Activated naive CD4-positive, alpha-beta T cell treated with anti-CD3 and anti-CD28 coated beads, Interleukin-2, amount 10 ng/mL, durations not matched to agents 7 days and 5 days (primary cell): ENCODE data around the gene ACVRL1.

Experiments
- CTCF ChIA-PET: fragments of 350-600 bp; sonication (Branson Sonifier 250); formaldehyde crosslinking; loops from one replicate; lab custom pipeline; 2021; ENCODE audit warnings: antibody characterized with exemption; lab: Charles Lee
- DNase-seq: peaks from one replicate; pipeline ENCODE4 v3.0.0-alpha.2; 2020
- H3K27ac Mint-ChIP-seq: one replicate; pipeline ENCODE4 v1.8.0; 2021; ENCODE audit warnings: mild to moderate bottlenecking, moderate library complexity, mixed read lengths
- H3K27me3 Mint-ChIP-seq: one replicate; pipeline ENCODE4 v1.8.0; 2021; ENCODE audit warnings: mild to moderate bottlenecking, mixed read lengths
- H3K36me3 Mint-ChIP-seq: one replicate; pipeline ENCODE4 v1.8.0; 2021; ENCODE audit warnings: mixed read lengths
- H3K4me1 Mint-ChIP-seq: one replicate; pipeline ENCODE4 v1.8.0; 2021; ENCODE audit warnings: mixed read lengths
- H3K4me3 Mint-ChIP-seq: one replicate; pipeline ENCODE4 v1.8.0; 2021; ENCODE audit warnings: mild to moderate bottlenecking, moderate library complexity, mixed read lengths
- H3K9me3 Mint-ChIP-seq: one replicate; pipeline ENCODE4 v1.8.0; 2021; ENCODE audit warnings: mixed read lengths

Gene ACVRL1

GRCh38 chr12:51869496-51869865, 37.8 kb upstream of the ACVRL1 start:
- no peaks in the 10 kb centered on the region for H3K36me3 Mint-ChIP-seq
- no peak overlapping the region for H3K27ac Mint-ChIP-seq
- no peak overlapping the region for H3K4me3 Mint-ChIP-seq
- peaks cover 9% of the 10 kb centered on the region for H3K4me1 Mint-ChIP-seq
- H3K27me3 Mint-ChIP-seq = peaks cover 83% of the 10 kb centered on the region
- DNase-seq = no peak
- no peaks in the 10 kb centered on the region for H3K9me3 Mint-ChIP-seq
- CTCF ChIA-PET = no interaction called here

DNA sequence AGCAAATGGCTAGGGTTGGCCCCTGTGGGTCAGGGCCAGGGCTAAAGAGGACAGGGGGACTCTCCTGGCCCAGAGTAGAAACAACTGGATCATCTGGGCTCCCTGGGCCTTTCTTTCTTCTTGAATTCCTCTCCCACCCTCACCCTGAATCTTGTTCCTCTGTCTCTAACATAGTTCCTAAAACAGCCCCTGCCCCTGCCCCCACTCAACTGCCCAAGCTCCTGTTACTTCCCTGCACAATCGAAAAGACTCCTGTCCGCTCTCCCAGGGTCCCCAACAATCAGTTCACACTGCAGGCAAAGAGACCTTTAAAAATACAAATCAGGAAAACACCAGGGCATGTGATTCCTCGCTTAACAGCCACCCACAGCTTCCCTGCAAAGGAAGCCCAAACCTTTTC, 37.4 kb upstream of the ACVRL1 start:
- DNase-seq = no peak
- CTCF ChIA-PET = no interaction called here
- H3K36me3 Mint-ChIP-seq = no peaks in the 10 kb centered on the region
- H3K4me3 Mint-ChIP-seq = no peak overlapping the region
- H3K27ac Mint-ChIP-seq = no peak overlapping the region
- no peaks in the 10 kb centered on the region for H3K9me3 Mint-ChIP-seq
- H3K4me1 Mint-ChIP-seq = peaks cover 7% of the 10 kb centered on the region
- peaks cover 79% of the 10 kb centered on the region for H3K27me3 Mint-ChIP-seq

GRCh38 chr12:51870504-51870903, 36.8 kb upstream of the ACVRL1 start:
- CTCF ChIA-PET = no interaction called here
- no peak overlapping the region for H3K27ac Mint-ChIP-seq

GRCh38 chr12:51871126-51871525, 36.2 kb upstream of the ACVRL1 start:
- DNase-seq = no peak
- H3K27me3 Mint-ChIP-seq = peaks cover 75% of the 10 kb centered on the region
- H3K27ac Mint-ChIP-seq = no peak overlapping the region
- CTCF ChIA-PET = interaction anchor here (1.0 to 5.2 kb wide), 3 partner anchors 8 to 450 kb away, joined by 3 to 27 read pairs (median 3); no protein-coding TSS in a partner anchor
- H3K4me1 Mint-ChIP-seq = peaks cover 7% of the 10 kb centered on the region
- no peaks in the 10 kb centered on the region for H3K36me3 Mint-ChIP-seq
- H3K4me3 Mint-ChIP-seq = no peak overlapping the region
- no peaks in the 10 kb centered on the region for H3K9me3 Mint-ChIP-seq

More at GRCh38 chr12:51870504-51870903, 36.8 kb upstream of the ACVRL1 start:
- Mint-ChIP-seq H3K36me3 (no peaks in the 10 kb centered on the region), H3K27me3 (peaks cover 79% of the 10 kb centered on the region), H3K9me3 (no peaks in the 10 kb centered on the region), H3K4me3 (no peak overlapping the region), H3K4me1 (peaks cover 7% of the 10 kb centered on the region)
- no peak for DNase-seq

- H3K4me1 Mint-ChIP-seq = peaks cover 7% of the 10 kb centered on the region
- CTCF ChIA-PET = interaction anchor here (1.0 to 5.2 kb wide), 3 partner anchors 9 to 451 kb away, joined by 3 to 27 read pairs (median 3); no protein-coding TSS in a partner anchor
- no peaks in the 10 kb centered on the region for H3K36me3 Mint-ChIP-seq
- no peak overlapping the region for H3K27ac Mint-ChIP-seq
- no peak overlapping the region for H3K4me3 Mint-ChIP-seq
- H3K27me3 Mint-ChIP-seq = peaks cover 67% of the 10 kb centered on the region
- no peak for DNase-seq
- H3K9me3 Mint-ChIP-seq = no peaks in the 10 kb centered on the region
Observed at GRCh38 chr12:51871918-51872688, 35.2 kb upstream of the ACVRL1 start.

DNA sequence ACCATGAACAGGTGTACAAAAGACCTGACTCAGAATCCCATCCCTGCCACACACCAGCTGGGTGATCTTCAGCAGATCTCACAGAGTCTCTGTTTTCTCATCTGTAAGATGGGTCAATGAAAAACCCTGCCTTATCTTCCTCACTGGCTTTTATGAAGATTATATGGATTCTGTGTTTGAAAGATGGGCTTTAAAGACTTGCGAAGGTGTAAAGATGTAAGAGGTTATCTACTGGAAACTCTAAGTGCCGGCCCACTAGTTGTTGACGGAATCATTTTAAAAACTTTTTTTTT, 34.7 kb upstream of the ACVRL1 start:
- H3K9me3 Mint-ChIP-seq = no peaks in the 10 kb centered on the region
- no peaks in the 10 kb centered on the region for H3K36me3 Mint-ChIP-seq
- H3K4me1 Mint-ChIP-seq = peaks cover 7% of the 10 kb centered on the region
- no peak overlapping the region for H3K4me3 Mint-ChIP-seq
- CTCF ChIA-PET = interaction anchor here (1.2 to 5.2 kb wide), 2 partner anchors 10 to 49 kb away, joined by 4 to 27 read pairs; no protein-coding TSS in a partner anchor
- H3K27me3 Mint-ChIP-seq = peaks cover 61% of the 10 kb centered on the region
- DNase-seq = no peak
- H3K27ac Mint-ChIP-seq = no peak overlapping the region

- Mint-ChIP-seq H3K4me1 (peaks cover 4% of the 10 kb centered on the region), H3K4me3 (no peak overlapping the region), H3K36me3 (no peaks in the 10 kb centered on the region), H3K27me3 (peaks cover 53% of the 10 kb centered on the region), H3K27ac (no peak overlapping the region), H3K9me3 (no peaks in the 10 kb centered on the region)
- CTCF ChIA-PET = interaction anchor here (1.2 to 5.2 kb wide), 4 partner anchors 8 to 50 kb away, joined by 4 to 27 read pairs (median 4); partner anchors contain the start of gene ANKRD33
- DNase-seq = no peak
Observed at GRCh38 chr12:51873251-51873994, 33.9 kb upstream of the ACVRL1 start.

GRCh38 chr12:51874000-51874399, 33.3 kb upstream of the ACVRL1 start:
- Mint-ChIP-seq H3K4me3 (no peak overlapping the region), H3K36me3 (no peaks in the 10 kb centered on the region), H3K27me3 (peaks cover 48% of the 10 kb centered on the region), H3K4me1 (peaks cover 3% of the 10 kb centered on the region), H3K9me3 (no peaks in the 10 kb centered on the region), H3K27ac (no peak overlapping the region)
- DNase-seq = no peak
- CTCF ChIA-PET = interaction anchor here (1.2 to 5.2 kb wide), 6 partner anchors 8 to 453 kb away, joined by 4 to 27 read pairs (median 4); partner anchors contain the start of gene ANKRD33

GRCh38 chr12:51874486-51874885, 32.8 kb upstream of the ACVRL1 start:
- Mint-ChIP-seq H3K36me3 (no peaks in the 10 kb centered on the region), H3K9me3 (no peaks in the 10 kb centered on the region), H3K27me3 (peaks cover 47% of the 10 kb centered on the region), H3K4me3 (no peak overlapping the region), H3K4me1 (peaks cover 3% of the 10 kb centered on the region), H3K27ac (no peak overlapping the region)
- no peak for DNase-seq
- CTCF ChIA-PET = interaction anchor here (0.7 to 5.2 kb wide), 12 partner anchors 11 to 453 kb away, joined by 3 to 27 read pairs (median 5); partner anchors contain the start of genes ANKRD33 and SLC4A8

DNA sequence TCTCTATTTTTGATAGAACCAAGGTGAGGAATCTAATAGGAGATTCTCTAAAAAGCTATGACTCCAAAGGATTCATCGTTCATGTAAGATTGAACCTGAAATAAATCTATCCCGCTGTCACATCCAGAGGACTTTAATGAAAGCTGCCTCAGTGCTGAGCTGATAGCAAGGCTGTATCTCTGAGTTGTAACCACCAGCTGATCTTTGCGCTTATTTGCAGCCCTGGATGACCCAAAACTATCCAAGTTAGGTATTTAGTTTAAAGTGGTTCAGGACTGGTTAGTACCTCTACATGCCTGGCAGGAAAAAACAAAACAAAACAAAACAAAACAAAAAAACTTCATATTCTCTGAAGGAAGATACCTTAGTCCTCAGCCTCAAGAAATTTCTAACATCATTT, 28.2 kb upstream of the ACVRL1 start:
- no peaks in the 10 kb centered on the region for H3K9me3 Mint-ChIP-seq
- H3K27me3 Mint-ChIP-seq = peaks cover 18% of the 10 kb centered on the region
- no peaks in the 10 kb centered on the region for H3K4me1 Mint-ChIP-seq
- H3K27ac Mint-ChIP-seq = no peak overlapping the region
- no peak overlapping the region for H3K4me3 Mint-ChIP-seq
- H3K36me3 Mint-ChIP-seq = no peaks in the 10 kb centered on the region
- CTCF ChIA-PET = interaction anchor here (0.8 kb wide), 1 partner anchor 39 kb away, joined by 3 read pairs; no protein-coding TSS in a partner anchor
- DNase-seq = no peak

- Mint-ChIP-seq H3K36me3 (peaks cover 7% of the 10 kb centered on the region), H3K4me1 (peaks cover 25% of the 10 kb centered on the region)
- CTCF ChIA-PET = no interaction called here
Observed at GRCh38 chr12:51883295-51883694, 24.0 kb upstream of the ACVRL1 start.

GRCh38 chr12:51883998-51884675, 23.2 kb upstream of the ACVRL1 start:
- DNase-seq = no peak
- CTCF ChIA-PET = interaction anchor here (1.1 to 3.4 kb wide), 3 partner anchors 9 to 39 kb away, joined by 3 to 18 read pairs (median 3); no protein-coding TSS in a partner anchor
- peaks cover 10% of the 10 kb centered on the region for H3K27me3 Mint-ChIP-seq
- H3K36me3 Mint-ChIP-seq = peaks cover 7% of the 10 kb centered on the region
- peaks cover 8% of the 10 kb centered on the region for H3K9me3 Mint-ChIP-seq
- peak overlapping the region; percentile 28 for H3K27ac Mint-ChIP-seq
- peaks cover 25% of the 10 kb centered on the region for H3K4me1 Mint-ChIP-seq
- H3K4me3 Mint-ChIP-seq = no peak overlapping the region

More at GRCh38 chr12:51883295-51883694, 24.0 kb upstream of the ACVRL1 start:
- H3K27me3 Mint-ChIP-seq = peaks cover 11% of the 10 kb centered on the region
- DNase-seq = no peak
- no peak overlapping the region for H3K27ac Mint-ChIP-seq
- H3K4me3 Mint-ChIP-seq = no peak overlapping the region
- peaks cover 8% of the 10 kb centered on the region for H3K9me3 Mint-ChIP-seq

- peak overlapping the region; percentile 55 for H3K27ac Mint-ChIP-seq
- peaks cover 8% of the 10 kb centered on the region for H3K9me3 Mint-ChIP-seq
- H3K4me1 Mint-ChIP-seq = peaks cover 25% of the 10 kb centered on the region
- H3K36me3 Mint-ChIP-seq = peaks cover 7% of the 10 kb centered on the region
- H3K4me3 Mint-ChIP-seq = no peak overlapping the region
- CTCF ChIA-PET = interaction anchor here (1.1 to 3.4 kb wide), 3 partner anchors 9 to 39 kb away, joined by 3 to 18 read pairs (median 3); no protein-coding TSS in a partner anchor
- no peak for DNase-seq
- H3K27me3 Mint-ChIP-seq = peaks cover 5% of the 10 kb centered on the region
Observed at GRCh38 chr12:51884676-51885229, 22.6 kb upstream of the ACVRL1 start.
